ENCODE results near the gene ZNF470.

ZNF470 gene

DNA sequence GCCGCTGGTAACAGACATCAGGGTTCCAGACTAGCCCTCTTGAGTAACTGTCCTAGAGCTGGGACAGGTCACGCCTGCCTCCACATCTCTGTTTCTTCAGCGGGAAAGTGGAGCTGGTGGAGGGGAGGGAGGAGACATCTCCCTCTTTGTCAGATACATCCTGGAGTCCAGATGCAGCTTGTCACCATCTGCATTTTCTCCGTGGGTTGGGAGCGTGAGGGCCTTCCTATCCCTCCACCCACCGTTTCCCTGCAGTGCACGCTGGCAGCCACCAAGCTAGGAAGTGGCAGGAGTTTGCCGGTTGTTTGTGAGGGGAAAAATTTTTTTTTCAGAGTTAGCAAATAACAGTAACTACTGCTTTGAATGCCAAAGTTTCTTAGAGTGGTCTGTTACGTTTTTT lies 55.7 kb downstream of the ZNF470 start:
- no peak for DNase-seq (ENCODE audit: low read depth)
- TF ChIP-seq, protein P1, sequence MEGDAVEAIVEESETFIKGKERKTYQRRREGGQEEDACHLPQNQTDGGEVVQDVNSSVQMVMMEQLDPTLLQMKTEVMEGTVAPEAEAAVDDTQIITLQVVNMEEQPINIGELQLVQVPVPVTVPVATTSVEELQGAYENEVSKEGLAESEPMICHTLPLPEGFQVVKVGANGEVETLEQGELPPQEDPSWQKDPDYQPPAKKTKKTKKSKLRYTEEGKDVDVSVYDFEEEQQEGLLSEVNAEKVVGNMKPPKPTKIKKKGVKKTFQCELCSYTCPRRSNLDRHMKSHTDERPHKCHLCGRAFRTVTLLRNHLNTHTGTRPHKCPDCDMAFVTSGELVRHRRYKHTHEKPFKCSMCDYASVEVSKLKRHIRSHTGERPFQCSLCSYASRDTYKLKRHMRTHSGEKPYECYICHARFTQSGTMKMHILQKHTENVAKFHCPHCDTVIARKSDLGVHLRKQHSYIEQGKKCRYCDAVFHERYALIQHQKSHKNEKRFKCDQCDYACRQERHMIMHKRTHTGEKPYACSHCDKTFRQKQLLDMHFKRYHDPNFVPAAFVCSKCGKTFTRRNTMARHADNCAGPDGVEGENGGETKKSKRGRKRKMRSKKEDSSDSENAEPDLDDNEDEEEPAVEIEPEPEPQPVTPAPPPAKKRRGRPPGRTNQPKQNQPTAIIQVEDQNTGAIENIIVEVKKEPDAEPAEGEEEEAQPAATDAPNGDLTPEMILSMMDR (conservative IDR thresholded peaks at IDR 0.05; ENCODE audit: low read length) = no peak
- no peak overlapping the region for H3K4me3 ChIP-seq (ENCODE audit: low read length)

DNA sequence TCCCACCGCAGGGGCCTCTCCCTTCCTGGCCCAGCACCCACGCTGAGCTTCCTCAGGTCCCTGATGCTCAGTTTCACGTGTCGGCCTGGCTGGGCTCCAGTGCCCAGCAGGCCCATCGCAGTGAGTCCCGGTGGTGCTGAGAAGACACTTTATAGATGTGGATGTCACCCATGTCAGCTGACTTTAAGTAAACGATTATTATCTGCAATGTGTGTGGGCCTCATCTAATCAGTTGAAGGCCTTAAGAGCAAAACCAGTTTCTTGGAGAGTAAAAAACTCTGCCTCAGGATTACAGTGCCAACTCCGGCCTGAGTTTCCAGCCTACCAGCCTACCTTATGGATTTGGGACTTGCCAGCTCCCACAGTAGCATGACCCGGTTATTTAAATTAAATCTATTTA lies 58.4 kb downstream of the ZNF470 start:
- TF ChIP-seq, protein P1 (conservative IDR thresholded peaks at IDR 0.05; ENCODE audit: low read length) = no peak
- no peak for DNase-seq (ENCODE audit: low read depth)
- H3K4me3 ChIP-seq (ENCODE audit: low read length) = no peak overlapping the region

DNA sequence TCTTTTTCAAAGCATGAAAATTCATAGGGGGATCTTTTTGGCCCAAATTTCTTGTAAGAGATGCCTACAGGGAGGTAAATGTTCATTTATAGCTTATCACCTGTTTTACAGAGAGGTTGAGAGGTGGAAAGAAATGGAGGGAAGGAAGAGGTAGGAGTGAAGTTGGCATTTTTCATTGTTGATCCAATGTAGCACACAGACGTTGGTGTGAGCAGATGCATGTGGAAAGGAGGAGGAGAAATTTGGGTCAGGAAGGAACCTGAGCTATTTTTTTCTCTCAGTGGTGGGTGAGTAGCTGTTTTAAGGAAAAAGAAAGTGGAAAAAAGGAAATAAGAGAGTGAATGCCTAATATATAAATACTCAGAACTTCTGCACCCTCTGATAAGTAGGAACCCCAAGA lies 65.8 kb downstream of the ZNF470 start:
- no peak overlapping the region for H3K4me3 ChIP-seq (ENCODE audit: low read length)
- no peak for DNase-seq (ENCODE audit: low read depth)
- TF ChIP-seq, protein P1 (conservative IDR thresholded peaks at IDR 0.05; ENCODE audit: low read length) = no peak

DNA sequence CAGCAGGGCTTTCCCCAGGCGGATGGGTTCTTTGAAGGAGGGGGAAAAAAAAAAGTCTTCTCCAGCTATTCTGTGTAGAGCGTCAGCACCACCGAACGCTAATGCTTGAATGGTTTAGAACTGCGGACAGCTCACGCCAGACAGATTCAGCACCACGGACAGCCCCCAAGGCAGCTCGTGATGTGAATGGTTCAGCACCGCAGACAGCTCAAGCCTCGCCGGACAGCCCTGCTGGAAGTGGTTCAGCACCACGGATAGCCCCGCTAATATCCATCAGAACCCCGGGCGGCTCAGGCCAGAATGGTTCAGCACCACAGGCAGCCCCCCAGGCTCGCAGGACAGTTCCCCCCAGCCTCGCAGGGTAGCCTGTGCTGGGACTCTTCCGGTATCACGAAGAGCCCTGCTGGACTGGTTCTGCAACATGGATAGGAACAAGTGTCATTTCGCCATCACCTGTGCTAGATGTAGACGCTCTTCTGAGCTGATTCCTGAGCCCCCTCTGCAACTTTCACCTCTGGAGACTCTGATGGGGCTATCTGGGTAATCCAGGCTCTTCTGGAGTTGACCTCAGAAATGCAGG lies 70.8 kb downstream of the ZNF470 start:
- no peak overlapping the region for H3K4me3 ChIP-seq (ENCODE audit: low read length)
- peak; percentile 26 for DNase-seq (ENCODE audit: low read depth)
- TF ChIP-seq, protein P1 (conservative IDR thresholded peaks at IDR 0.05; ENCODE audit: low read length) = no peak

Measured in AG10803 (cell line).